Upper lobe of left lung (tissue), 6 donors: ENCODE measurements around the gene TICAM1. TPM values are rescaled to one million over a fixed set of nuclear protein-coding genes. Genes with fewer than 3 reads are reported as not detected.

Experiments
- ATAC-seq, 2 donors: fragments of 200-7000 bp; cut with Tn5 transposase; one replicate each; pipeline ENCODE4 v1.9.1; 2022; ENCODE audit warnings: mild to moderate bottlenecking in 2 of 2, moderate library complexity in 2 of 2; ENCODE audit not compliant: low FRiP score in 2 of 2
- DNase-seq, 2 donors: peaks; one replicate each; pipeline ENCODE4 v3.0.0-alpha.2; 2019 to 2020
- H3K27ac ChIP-seq, 4 donors: fragments of 200-600 bp; sonication (generic); one replicate each; pipeline ENCODE4 v1.5.1; 2016 to 2019
- H3K27me3 ChIP-seq, 4 donors: fragments of 200-600 bp; sonication (generic); one replicate each; pipeline ENCODE4 v1.5.1; 2017 to 2019
- H3K36me3 ChIP-seq, 4 donors: fragments of 200-600 bp; sonication (generic); one replicate each; pipeline ENCODE4 v1.5.1; 2016 to 2019
- H3K4me1 ChIP-seq, 4 donors: fragments of 200-600 bp; sonication (generic); one replicate each; pipeline ENCODE4 v1.5.1; 2018 to 2019
- H3K4me3 ChIP-seq, 4 donors: fragments of 200-600 bp; sonication (generic); one replicate each; pipeline ENCODE4 v1.5.1; 2017 to 2019; ENCODE audit warnings: mild to moderate bottlenecking in 2 of 4, moderate library complexity in 1 of 4
- H3K9me3 ChIP-seq, 4 donors: fragments of 200-600 bp; sonication (generic); one replicate each; pipeline ENCODE4 v1.5.1; 2018 to 2019
- EP300 ChIP-seq, 4 donors: sonication (generic); formaldehyde crosslinking; IDR thresholded peaks; one replicate each; pipeline ENCODE4 v1.5.1; 2017; ENCODE audit warnings: antibody characterized with exemption in 4 of 4, control low read depth in 2 of 4
- POLR2A ChIP-seq, 4 donors: fragments of 450-650 bp; IDR thresholded peaks; one replicate each; pipeline ENCODE4 v1.5.1; 2016 to 2017; ENCODE audit warnings: antibody characterized with exemption in 4 of 4, mild to moderate bottlenecking in 2 of 4
- POLR2AphosphoS5 ChIP-seq, 2 donors: sonication (generic); formaldehyde crosslinking; IDR thresholded peaks; one replicate each; pipeline ENCODE4 v1.5.1; 2017; ENCODE audit warnings: antibody characterized with exemption in 2 of 2
- WGBS, 2 donors: methylation state at CpG; one replicate each; pipeline ENCODE4 v1.1.5; 2017 to 2018; 5-methylcytosine and 5-hydroxymethylcytosine counted together
- total RNA-seq, 6 donors: library from RNA; depleted of rRNA in 4 of 6; stranded (reverse); fragments of >200 nt in 4 of 6; gene quantifications; one replicate each; pipeline versions ENCODE4 v1.1.0 to v1.2.1, GENCODE V29; 2016 to 2021
- TF ChIP-seq, protein P1 (sequence below), 6 experiments: fragments of 450-650 bp in 4 of 6; fragments of 200-600 bp in 2 of 6; sonication (generic) in 2 of 6; IDR thresholded peaks; one replicate each; pipeline ENCODE4 v1.5.1; 2016 to 2019; ENCODE audit warnings: antibody characterized with exemption in 6 of 6
- donor health status: DM: no; HTN: no; CAD: no; lungs with moderate emphysema.
- donor health status: DM: no; HTN: yes; CAD: no; lungs with severe emphysema.

TICAM1 gene
- total RNA-seq, 6 donors from 2014 or later: 9.0 to 23.3 (median 17.1) TPM

DNA sequence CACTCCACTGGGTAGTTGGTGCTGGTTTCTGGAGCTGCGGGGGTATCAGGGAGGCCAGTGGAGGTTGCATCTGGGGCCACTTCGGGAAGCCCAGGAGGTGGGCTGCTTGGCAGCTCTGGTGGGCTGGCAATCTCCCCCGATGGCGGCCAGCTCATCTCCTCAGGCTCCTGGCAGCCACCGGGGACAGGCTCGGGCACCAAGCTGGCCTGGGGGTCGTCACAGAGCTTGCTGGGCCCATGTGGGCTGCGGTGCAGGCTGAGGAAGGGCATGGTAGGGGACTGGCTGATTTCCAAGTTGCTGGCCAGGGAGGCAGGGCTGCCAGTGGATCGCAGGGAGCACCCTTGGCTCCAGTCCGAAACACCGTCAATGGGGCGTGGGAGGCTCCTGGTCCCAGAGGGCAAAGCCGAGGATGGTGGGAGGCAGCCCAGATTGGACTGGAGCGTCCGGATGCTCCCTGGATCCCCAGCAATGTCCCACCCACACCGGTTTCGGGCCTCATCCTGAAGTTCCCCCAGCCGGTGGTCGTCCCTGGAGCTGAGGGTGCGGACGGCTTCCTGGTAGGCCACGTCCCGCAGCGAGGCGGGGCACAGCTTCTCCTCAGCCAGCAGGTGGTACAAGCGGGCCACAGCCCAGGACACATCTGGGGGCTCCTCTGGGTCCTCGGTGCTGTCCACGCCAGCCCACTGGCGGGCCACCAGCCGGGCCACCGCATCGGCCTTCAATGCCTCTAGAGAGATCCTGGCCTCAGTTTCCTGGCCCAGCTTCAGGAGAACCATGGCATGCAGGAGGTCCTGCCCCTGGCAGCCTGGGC lies 13.8 kb downstream of the TICAM1 start:
- no peaks in the 10 kb centered on the region for H3K9me3 ChIP-seq
- DNase-seq (peak in 1 of 2 donors; percentile 76), ATAC-seq (no peak)
- peaks cover 0 to 38% (median 34%) of the 10 kb centered on the region in 4 donors for H3K36me3 ChIP-seq
- no peaks in the 10 kb centered on the region for H3K27me3 ChIP-seq
- TF ChIP-seq EP300 (IDR thresholded peaks at IDR 0.05): no peak
- TF ChIP-seq, protein P1, sequence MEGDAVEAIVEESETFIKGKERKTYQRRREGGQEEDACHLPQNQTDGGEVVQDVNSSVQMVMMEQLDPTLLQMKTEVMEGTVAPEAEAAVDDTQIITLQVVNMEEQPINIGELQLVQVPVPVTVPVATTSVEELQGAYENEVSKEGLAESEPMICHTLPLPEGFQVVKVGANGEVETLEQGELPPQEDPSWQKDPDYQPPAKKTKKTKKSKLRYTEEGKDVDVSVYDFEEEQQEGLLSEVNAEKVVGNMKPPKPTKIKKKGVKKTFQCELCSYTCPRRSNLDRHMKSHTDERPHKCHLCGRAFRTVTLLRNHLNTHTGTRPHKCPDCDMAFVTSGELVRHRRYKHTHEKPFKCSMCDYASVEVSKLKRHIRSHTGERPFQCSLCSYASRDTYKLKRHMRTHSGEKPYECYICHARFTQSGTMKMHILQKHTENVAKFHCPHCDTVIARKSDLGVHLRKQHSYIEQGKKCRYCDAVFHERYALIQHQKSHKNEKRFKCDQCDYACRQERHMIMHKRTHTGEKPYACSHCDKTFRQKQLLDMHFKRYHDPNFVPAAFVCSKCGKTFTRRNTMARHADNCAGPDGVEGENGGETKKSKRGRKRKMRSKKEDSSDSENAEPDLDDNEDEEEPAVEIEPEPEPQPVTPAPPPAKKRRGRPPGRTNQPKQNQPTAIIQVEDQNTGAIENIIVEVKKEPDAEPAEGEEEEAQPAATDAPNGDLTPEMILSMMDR (IDR thresholded peaks at IDR 0.05): no peak
- no peak for TF ChIP-seq POLR2A (IDR thresholded peaks at IDR 0.05)
- no peak for TF ChIP-seq POLR2AphosphoS5 (IDR thresholded peaks at IDR 0.05)
- 92 to 100% methylated on average over 1 to 7 of the region's 32 CpGs for WGBS, 2 donors
- no peak overlapping the region for H3K27ac ChIP-seq
- peaks cover 18 to 35% (median 28%) of the 10 kb centered on the region in 4 donors for H3K4me1 ChIP-seq
- no peak overlapping the region for H3K4me3 ChIP-seq

DNA sequence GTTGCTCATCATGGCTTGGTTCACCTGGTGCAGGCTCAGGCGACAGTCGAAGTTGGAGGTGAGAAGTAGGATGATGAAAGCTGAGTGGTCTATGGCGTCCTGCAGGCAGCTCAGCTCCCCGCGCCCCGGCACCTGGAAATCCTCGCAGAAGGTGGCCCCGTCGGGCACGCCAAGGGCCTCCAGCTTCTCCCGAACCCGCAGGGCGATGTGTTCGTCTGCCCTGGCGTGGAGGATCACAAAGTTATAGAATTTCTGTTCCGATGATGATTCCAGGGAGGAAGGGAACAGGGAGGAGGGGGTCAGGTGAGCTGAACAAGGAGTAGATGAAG lies 14.6 kb downstream of the TICAM1 start:
- Histone ChIP-seq H3K9me3 (no peaks in the 10 kb centered on the region), H3K27ac (peak overlapping the region in 3 of 4 donors; percentile 62 to 72 (median 64)), H3K4me3 (no peak overlapping the region), H3K27me3 (no peaks in the 10 kb centered on the region), H3K4me1 (peaks cover 20 to 43% (median 34%) of the 10 kb centered on the region in 4 donors), H3K36me3 (peaks cover 0 to 38% (median 33%) of the 10 kb centered on the region in 4 donors)
- TF ChIP-seq, protein P1 (IDR thresholded peaks at IDR 0.05): no peak
- TF ChIP-seq POLR2AphosphoS5 (IDR thresholded peaks at IDR 0.05): no peak
- no peak for TF ChIP-seq EP300 (IDR thresholded peaks at IDR 0.05)
- no peak for TF ChIP-seq POLR2A (IDR thresholded peaks at IDR 0.05)
- ATAC-seq: no peak
- 95% methylated on average over 14 to 16 of the region's 16 CpGs for WGBS, 2 donors
- DNase-seq: peak in 1 of 2 donors; percentile 73

DNA sequence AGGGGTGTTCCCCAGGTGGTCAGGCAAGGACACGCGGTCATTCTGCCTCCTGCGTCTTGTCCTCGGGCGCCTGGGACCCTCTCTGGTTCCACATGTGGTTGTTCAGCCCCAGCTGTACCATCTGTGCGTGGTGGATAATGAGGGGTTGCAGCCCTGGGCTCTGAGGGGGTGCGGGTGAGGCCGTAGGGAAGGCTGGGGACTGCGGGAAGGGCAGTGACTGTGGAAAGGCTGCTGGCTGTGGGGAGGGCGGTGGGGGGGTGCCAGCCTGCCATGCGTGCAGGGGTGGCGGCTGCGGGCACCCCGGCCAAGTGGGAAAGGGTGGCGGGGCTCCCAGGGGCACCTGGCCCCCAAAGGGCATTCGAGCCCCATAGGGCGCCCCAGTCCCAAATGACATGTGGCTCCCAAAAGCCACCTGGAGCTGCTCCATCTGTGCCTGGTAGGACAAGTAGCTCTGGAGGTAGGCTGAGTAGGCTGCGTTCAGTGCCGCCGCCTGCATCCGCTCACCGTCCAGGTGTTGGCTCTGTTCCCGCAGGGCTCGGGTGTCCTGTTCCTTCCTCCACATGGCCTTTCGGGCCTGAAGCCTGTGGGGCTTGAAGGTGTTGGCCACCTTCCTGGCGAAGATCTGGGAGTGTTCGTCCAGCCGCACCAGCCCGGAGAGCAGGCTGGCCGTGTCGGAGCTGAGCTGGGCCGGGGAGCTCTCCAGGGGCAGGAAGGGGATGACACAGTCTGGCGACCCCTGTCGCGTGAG lies 15.1 kb downstream of the TICAM1 start:
- WGBS, 2 donors: 78 to 83% methylated on average over 9 to 26 of the region's 35 CpGs
- Histone ChIP-seq H3K4me1 (peaks cover 22 to 48% (median 36%) of the 10 kb centered on the region in 4 donors), H3K4me3 (peak overlapping the region in 1 of 4 donors; percentile 31), H3K9me3 (no peaks in the 10 kb centered on the region), H3K36me3 (peaks cover 0 to 38% (median 31%) of the 10 kb centered on the region in 4 donors), H3K27ac (peak overlapping the region; percentile 28 to 72 (median 63)), H3K27me3 (no peaks in the 10 kb centered on the region)
- TF ChIP-seq POLR2AphosphoS5 (IDR thresholded peaks at IDR 0.05): no peak
- TF ChIP-seq, protein P1 (IDR thresholded peaks at IDR 0.05): no peak
- no peak for TF ChIP-seq POLR2A (IDR thresholded peaks at IDR 0.05)
- no peak for TF ChIP-seq EP300 (IDR thresholded peaks at IDR 0.05)
- DNase-seq: peak in 1 of 2 donors; percentile 79
- ATAC-seq: no peak

DNA sequence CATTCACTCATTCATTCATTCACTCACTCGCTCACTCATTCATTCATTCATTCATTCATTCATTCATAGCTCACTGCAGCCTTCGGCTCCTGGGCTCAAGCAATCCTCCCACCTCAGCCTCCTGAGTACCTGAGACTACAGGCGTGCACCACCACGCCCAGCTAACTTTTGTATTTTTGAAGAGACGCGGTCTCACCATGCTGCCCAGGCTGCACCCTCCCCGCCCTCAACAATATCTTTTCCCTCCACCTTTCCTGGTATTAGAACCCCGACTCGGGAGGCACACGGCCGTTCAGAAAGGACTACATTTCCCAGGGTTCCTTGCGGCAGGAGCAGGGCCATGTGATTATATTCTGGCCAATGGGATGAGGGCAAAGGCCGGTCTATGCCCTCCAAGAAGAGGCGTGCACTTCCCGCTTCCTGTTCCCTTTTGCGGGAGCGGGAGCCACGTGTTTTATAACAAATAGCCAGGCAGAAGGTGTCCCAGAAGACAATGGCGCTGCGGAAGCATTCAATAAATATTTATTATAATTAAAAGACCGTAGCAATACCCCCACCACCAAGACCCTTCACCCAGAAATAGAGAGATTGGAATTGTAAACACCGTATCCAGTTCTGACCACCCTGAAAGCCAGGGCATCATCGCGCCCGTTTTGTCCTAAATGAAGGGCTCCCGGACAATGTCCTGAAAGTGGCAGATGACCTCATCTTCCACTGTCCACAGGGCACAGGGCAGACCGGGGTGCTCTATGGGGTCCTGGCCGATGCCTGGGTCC lies 15.9 kb downstream of the TICAM1 start:
- H3K27ac ChIP-seq: peak overlapping the region; percentile 28 to 72 (median 63)
- DNase-seq: peak in 1 of 2 donors; percentile 94
- peak; percentile 90 to 91 for ATAC-seq
- H3K4me3 ChIP-seq: peak overlapping the region in 3 of 4 donors; percentile 11 to 31 (median 15)
- peaks cover 0 to 38% (median 31%) of the 10 kb centered on the region in 4 donors for H3K36me3 ChIP-seq
- H3K9me3 ChIP-seq: no peaks in the 10 kb centered on the region
- TF ChIP-seq POLR2A (IDR thresholded peaks at IDR 0.05) (peak in 1 of 4 donors; percentile 22), POLR2AphosphoS5 (IDR thresholded peaks at IDR 0.05) (peak; percentile 37 to 67), EP300 (IDR thresholded peaks at IDR 0.05) (no peak)
- TF ChIP-seq, protein P1 (IDR thresholded peaks at IDR 0.05): no peak
- peaks cover 22 to 50% (median 36%) of the 10 kb centered on the region in 4 donors for H3K4me1 ChIP-seq
- H3K27me3 ChIP-seq: no peaks in the 10 kb centered on the region
- 18 to 30% methylated on average over 22 to 28 of the region's 28 CpGs for WGBS, 2 donors
